SIG-M5 (cell line): ENCODE data around the gene SLAMF7.
"Not testable (repeated sequence)": the region's sequence is repeated elsewhere in the genome, so short reads cannot be mapped to it uniquely, and the experiment has no call there.

Experiments
- DNase-seq: peaks from one replicate; lab custom pipeline; 2025; lab: John Stamatoyannopoulos, UW

SLAMF7 gene

GRCh38 chr1:160720356-160721085, 18.5 kb upstream of the SLAMF7 start:
- DNase-seq = no peak

GRCh38 chr1:160721473-160721872, 17.6 kb upstream of the SLAMF7 start:
- DNase-seq = no peak

- DNase-seq = no peak
Observed at GRCh38 chr1:160722726-160723125, 16.3 kb upstream of the SLAMF7 start.

GRCh38 chr1:160723332-160723731, 15.7 kb upstream of the SLAMF7 start:
- no peak for DNase-seq

- no peak for DNase-seq
Observed at GRCh38 chr1:160724465-160725242, 14.4 kb upstream of the SLAMF7 start.

GRCh38 chr1:160726114-160726497, 12.9 kb upstream of the SLAMF7 start:
- no peak for DNase-seq

GRCh38 chr1:160726498-160727315, 12.3 kb upstream of the SLAMF7 start:
- no peak for DNase-seq

- no peak for DNase-seq
Observed at GRCh38 chr1:160727316-160727640, 11.8 kb upstream of the SLAMF7 start.

- DNase-seq = not testable (repeated sequence)
Observed at GRCh38 chr1:160731564-160731963, 7.5 kb upstream of the SLAMF7 start.

GRCh38 chr1:160731990-160732389, 7.1 kb upstream of the SLAMF7 start:
- DNase-seq = no peak

- no peak for DNase-seq
Observed at GRCh38 chr1:160733898-160734297, 5.1 kb upstream of the SLAMF7 start.

GRCh38 chr1:160734301-160734700, 4.7 kb upstream of the SLAMF7 start:
- no peak for DNase-seq

GRCh38 chr1:160738271-160738670, 776 bp upstream of the SLAMF7 start:
- DNase-seq = no peak

GRCh38 chr1:160740133-160740688, 1.2 kb downstream of the SLAMF7 start:
- no peak for DNase-seq

- DNase-seq = no peak
Observed at GRCh38 chr1:160741092-160741501, 2.0 kb downstream of the SLAMF7 start.

- DNase-seq = no peak
Observed at GRCh38 chr1:160741612-160742348, 2.7 kb downstream of the SLAMF7 start.

GRCh38 chr1:160742428-160743127, 3.5 kb downstream of the SLAMF7 start:
- DNase-seq = no peak

GRCh38 chr1:160743266-160743665, 4.2 kb downstream of the SLAMF7 start:
- no peak for DNase-seq

- no peak for DNase-seq
Observed at GRCh38 chr1:160744199-160744851, 5.3 kb downstream of the SLAMF7 start.

GRCh38 chr1:160744852-160745520, 5.9 kb downstream of the SLAMF7 start:
- no peak for DNase-seq
